Naive thymus-derived CD8-positive, alpha-beta T cell (primary cell): ENCODE data around the gene SPRED3. TPM values are rescaled to one million over a fixed set of nuclear protein-coding genes. Genes with fewer than 3 reads are reported as not detected.
A peak's percentile ranks its signal among the peaks of the same experiment; 100 is the strongest.

Source experiments
- ATAC-seq, 2 donors: fragments of 150-1000 bp; cut with Tn5 transposase in 1 of 2; sonication (Bioruptor Pico), chemical (Tn5 transposase) in 1 of 2; 1 replicate in 1 of 2; 2 replicates in 1 of 2; pipeline ENCODE4 v1.10.0; 2021; ENCODE audit warnings: mild to moderate bottlenecking in 2 of 2, moderate library complexity in 2 of 2
- POLR2A ChIA-PET: fragments of 350-600 bp; sonication (Branson Sonifier 250); formaldehyde crosslinking; loops from one replicate; lab custom pipeline; 2021; ENCODE audit warnings: antibody characterized with exemption; lab: Charles Lee
- DNase-seq, 10 donors: peaks; one replicate each; pipeline versions ENCODE4 v3.0.0 to v3.0.0-alpha.2; 2020 to 2022
- H3K27ac Mint-ChIP-seq, 10 donors: one replicate each; pipeline ENCODE4 v1.8.0; 2020 to 2022; ENCODE audit warnings: mild to moderate bottlenecking in 10 of 10, mixed read lengths in 10 of 10, moderate library complexity in 4 of 10, inconsistent platforms in 1 of 10
- H3K27me3 Mint-ChIP-seq, 5 donors: one replicate each; pipeline ENCODE4 v1.8.0; 2021 to 2022; ENCODE audit warnings: mixed read lengths in 5 of 5
- H3K36me3 Mint-ChIP-seq, 3 donors: one replicate each; pipeline ENCODE4 v1.8.0; 2020 to 2022; ENCODE audit warnings: mixed read lengths in 3 of 3, mild to moderate bottlenecking in 2 of 3, inconsistent platforms in 1 of 3
- H3K4me1 Mint-ChIP-seq, 4 donors: one replicate each; pipeline ENCODE4 v1.8.0; 2021 to 2022; ENCODE audit warnings: mixed read lengths in 4 of 4
- H3K4me3 Mint-ChIP-seq, 10 donors: one replicate each; pipeline ENCODE4 v1.8.0; 2020 to 2022; ENCODE audit warnings: mild to moderate bottlenecking in 10 of 10, mixed read lengths in 10 of 10, moderate library complexity in 6 of 10, inconsistent platforms in 1 of 10
- H3K9me3 Mint-ChIP-seq, 9 donors: one replicate each; pipeline ENCODE4 v1.8.0; 2020 to 2022; ENCODE audit warnings: mixed read lengths in 9 of 9, mild to moderate bottlenecking in 3 of 9, inconsistent platforms in 1 of 9, moderate library complexity in 1 of 9
- polyA plus RNA-seq, 3 donors: library from polyadenylated mRNA; unstranded; fragments of 300-500 nt; fragmentation: Illumina TruSeq; gene quantifications; one replicate each; pipeline ENCODE4 v1.2.3, GENCODE V29; 2021
- total RNA-seq, 8 experiments: library from RNA in 2 of 8; stranded (reverse) in 2 of 8; gene quantifications; one replicate each; pipeline ENCODE4 v1.2.3 and lab custom pipeline; 2021 to 2026

SPRED3 gene
- total and polyA plus RNA-seq, 5 experiments from 2014 or later, result 0.02 to 2.6 (median 0.97) TPM; not detected in 1

GRCh38 chr19:38374332-38375097 is 14.0 kb upstream of the SPRED3 start, which contains the start of gene PSMD8:
TSS of gene PSMD8 (plus strand) at chr19:38374571. CDS start at chr19:38374602, 31 bp downstream.
- DNase-seq (peak; percentile 91 to 99 (median 98)), ATAC-seq (peak; percentile 95 to 96)
- H3K9me3 Mint-ChIP-seq, result no peaks in the 10 kb centered on the region
- H3K27me3 Mint-ChIP-seq, result peaks cover 0 to 13% (median 8%) of the 10 kb centered on the region in 5 donors
- POLR2A ChIA-PET, result interaction anchor here (0.5 to 5.2 kb wide), 24 partner anchors 10 to 1157 kb away, joined by 3 to 56 read pairs (median 4); partner anchors contain the start of genes ACTN4, CATSPERG, EIF3K and FAM98C
- peak within 1 kb of the TSS; percentile 93 to 100 (median 98) for H3K27ac Mint-ChIP-seq
- H3K4me1 Mint-ChIP-seq, result peaks cover 21 to 35% (median 31%) of the 10 kb centered on the region in 4 donors
- peak within 1 kb of the TSS; percentile 94 to 100 (median 99) for H3K4me3 Mint-ChIP-seq
- peaks cover 0 to 39% (median 14%) of the 10 kb centered on the region in 3 donors for H3K36me3 Mint-ChIP-seq

- POLR2A ChIA-PET, result interaction anchor here (0.6 to 5.2 kb wide), 16 partner anchors 10 to 474 kb away, joined by 3 to 56 read pairs (median 4); partner anchors contain the start of genes ACTN4, CATSPERG, EIF3K and FAM98C
- DNase-seq (no peak), ATAC-seq (no peak)
- H3K36me3 Mint-ChIP-seq, result peaks cover 0 to 43% (median 17%) of the 10 kb centered on the region in 3 donors
- peaks cover 21 to 36% (median 32%) of the 10 kb centered on the region in 4 donors for H3K4me1 Mint-ChIP-seq
- peaks cover 0 to 10% (median 7%) of the 10 kb centered on the region in 5 donors for H3K27me3 Mint-ChIP-seq
- peak overlapping the region; percentile 93 to 100 (median 98) for H3K27ac Mint-ChIP-seq
- peak overlapping the region; percentile 94 to 100 (median 99) for H3K4me3 Mint-ChIP-seq
- H3K9me3 Mint-ChIP-seq, result no peaks in the 10 kb centered on the region
These were observed 13.4 kb upstream of the SPRED3 start for GRCh38 chr19:38375098-38375493.

DNA sequence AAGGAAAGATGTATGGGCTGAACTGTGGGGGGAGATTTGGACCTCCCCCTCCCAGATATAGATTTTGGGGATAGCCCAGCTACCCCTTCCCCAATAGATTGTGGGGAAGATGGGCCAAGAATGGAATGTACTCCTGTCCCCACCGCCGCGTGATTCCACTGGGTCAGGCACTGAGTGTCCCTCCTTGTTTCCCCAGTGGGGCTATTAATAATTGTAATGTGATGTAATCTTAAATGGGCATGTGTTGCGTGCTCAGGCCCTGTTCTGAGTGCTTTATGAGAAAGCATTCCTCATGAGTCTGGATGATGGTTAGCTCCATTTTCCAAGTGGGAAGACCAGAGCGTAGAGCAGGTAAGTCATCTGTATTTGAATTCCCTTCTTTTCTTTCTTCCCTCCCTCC is 12.7 kb upstream of the SPRED3 start:
- no peak for DNase-seq
- Mint-ChIP-seq H3K9me3 (no peaks in the 10 kb centered on the region), H3K4me3 (peak overlapping the region; percentile 94 to 100 (median 99)), H3K27me3 (peaks cover 0 to 6% (median 2%) of the 10 kb centered on the region in 5 donors), H3K4me1 (peaks cover 21 to 37% (median 33%) of the 10 kb centered on the region in 4 donors), H3K27ac (peak overlapping the region in 6 of 10 donors; percentile 95 to 100 (median 98)), H3K36me3 (peaks cover 0 to 50% (median 22%) of the 10 kb centered on the region in 3 donors)
- POLR2A ChIA-PET, result interaction anchor here (0.6 to 5.2 kb wide), 9 partner anchors 14 to 1060 kb away, joined by 3 to 56 read pairs (median 4); partner anchors contain the start of genes CATSPERG, FAM98C, GGN and RPS16
- no peak for ATAC-seq

GRCh38 chr19:38376576-38376975 is 11.9 kb upstream of the SPRED3 start:
- peak overlapping the region; percentile 49 to 99 (median 84) for H3K4me3 Mint-ChIP-seq
- no peaks in the 10 kb centered on the region for H3K9me3 Mint-ChIP-seq
- H3K4me1 Mint-ChIP-seq, result peaks cover 21 to 37% (median 33%) of the 10 kb centered on the region in 4 donors
- no peak for DNase-seq
- H3K27me3 Mint-ChIP-seq, result peaks cover 0 to 5% (median 1%) of the 10 kb centered on the region in 5 donors
- ATAC-seq, result no peak
- POLR2A ChIA-PET, result interaction anchor here (0.5 to 5.2 kb wide), 6 partner anchors 13 to 1059 kb away, joined by 3 to 48 read pairs (median 18); partner anchors contain the start of genes FAM98C, GGN, RPS16 and SIPA1L3
- H3K36me3 Mint-ChIP-seq, result peaks cover 0 to 58% (median 30%) of the 10 kb centered on the region in 3 donors
- peak overlapping the region in 3 of 10 donors; percentile 52 to 82 (median 63) for H3K27ac Mint-ChIP-seq

- H3K27ac Mint-ChIP-seq, result peak overlapping the region in 1 of 10 donors; percentile 82
- ATAC-seq (no peak), DNase-seq (no peak)
- POLR2A ChIA-PET, result interaction anchor here (3.7 to 5.2 kb wide), 3 partner anchors 13 to 26 kb away, joined by 34 to 48 read pairs (median 38); partner anchors contain the start of genes FAM98C, GGN and SPRED3
- peak overlapping the region in 9 of 10 donors; percentile 14 to 99 (median 88) for H3K4me3 Mint-ChIP-seq
- peaks cover 0 to 6% (median 0%) of the 10 kb centered on the region in 5 donors for H3K27me3 Mint-ChIP-seq
- peaks cover 0 to 63% (median 34%) of the 10 kb centered on the region in 3 donors for H3K36me3 Mint-ChIP-seq
- no peaks in the 10 kb centered on the region for H3K9me3 Mint-ChIP-seq
- peaks cover 21 to 37% (median 33%) of the 10 kb centered on the region in 4 donors for H3K4me1 Mint-ChIP-seq
These were observed 11.4 kb upstream of the SPRED3 start for GRCh38 chr19:38377052-38377451.

DNA sequence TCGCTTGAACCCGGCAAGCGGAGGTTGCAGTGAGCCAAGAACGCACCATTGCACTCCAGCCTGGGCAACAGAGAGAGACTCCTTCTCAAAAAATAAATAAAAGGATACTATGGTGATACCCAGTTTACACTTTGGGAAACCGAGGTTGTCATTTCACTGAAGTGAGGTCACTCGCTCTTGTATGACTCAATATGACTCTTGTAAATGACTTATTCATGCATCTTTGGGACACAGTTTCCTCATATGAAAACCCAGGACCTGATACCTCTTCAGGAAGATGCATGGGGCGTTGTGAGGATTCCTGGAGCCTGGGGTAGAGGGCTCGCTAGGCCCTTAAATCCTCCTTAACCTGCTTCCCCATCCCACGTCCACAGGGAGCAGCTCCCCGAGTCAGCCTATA is 9.6 kb upstream of the SPRED3 start:
- Mint-ChIP-seq H3K4me1 (peaks cover 21 to 37% (median 33%) of the 10 kb centered on the region in 4 donors), H3K36me3 (peaks cover 0 to 81% (median 51%) of the 10 kb centered on the region in 3 donors), H3K4me3 (no peak overlapping the region), H3K9me3 (no peaks in the 10 kb centered on the region), H3K27ac (no peak overlapping the region), H3K27me3 (peaks cover 0 to 20% (median 7%) of the 10 kb centered on the region in 5 donors)
- DNase-seq, result no peak
- POLR2A ChIA-PET, result no interaction called here
- no peak for ATAC-seq

GRCh38 chr19:38381138-38381537 is 7.4 kb upstream of the SPRED3 start:
- peaks cover 0 to 37% (median 16%) of the 10 kb centered on the region in 5 donors for H3K27me3 Mint-ChIP-seq
- H3K4me1 Mint-ChIP-seq, result peaks cover 7 to 22% (median 15%) of the 10 kb centered on the region in 4 donors
- no peak overlapping the region for H3K4me3 Mint-ChIP-seq
- H3K27ac Mint-ChIP-seq, result no peak overlapping the region
- no peak for DNase-seq
- POLR2A ChIA-PET, result no interaction called here
- no peaks in the 10 kb centered on the region for H3K9me3 Mint-ChIP-seq
- peaks cover 0 to 88% (median 57%) of the 10 kb centered on the region in 3 donors for H3K36me3 Mint-ChIP-seq
- ATAC-seq, result no peak

DNA sequence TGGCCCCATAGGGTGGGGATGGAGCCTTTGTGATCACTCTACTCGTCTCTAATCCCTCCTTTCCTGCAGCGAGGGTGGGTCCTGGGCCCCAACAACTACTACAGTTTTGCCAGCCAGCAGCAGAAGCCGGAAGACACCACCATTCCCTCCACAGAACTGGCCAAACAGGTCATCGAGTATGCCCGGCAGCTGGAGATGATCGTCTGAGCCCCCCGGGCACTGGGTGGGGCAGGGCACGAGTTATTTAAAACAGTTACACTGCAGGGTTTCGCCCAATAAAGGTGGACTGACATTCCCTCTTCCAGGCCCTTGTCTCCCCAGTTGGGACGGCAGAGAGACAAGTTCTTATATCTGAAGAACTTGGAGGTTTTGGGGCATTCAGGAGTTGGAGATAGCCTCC is 5.3 kb upstream of the SPRED3 start:
- H3K27ac Mint-ChIP-seq, result no peak overlapping the region

GRCh38 chr19:38383743-38384142 is 4.8 kb upstream of the SPRED3 start:
- Mint-ChIP-seq H3K4me1 (peaks cover 11 to 28% (median 17%) of the 10 kb centered on the region in 4 donors), H3K27ac (no peak overlapping the region), H3K27me3 (peaks cover 5 to 48% (median 25%) of the 10 kb centered on the region in 5 donors), H3K36me3 (peaks cover 0 to 76% (median 54%) of the 10 kb centered on the region in 3 donors), H3K9me3 (no peaks in the 10 kb centered on the region), H3K4me3 (no peak overlapping the region)
- POLR2A ChIA-PET, result interaction anchor here (0.9 to 1.7 kb wide), 3 partner anchors 9 to 38 kb away, joined by 3 to 4 read pairs (median 4); partner anchors contain the start of gene PSMD8
- DNase-seq (no peak), ATAC-seq (no peak)

More for the DNA sequence above, 5.3 kb upstream of the SPRED3 start:
- H3K4me1 Mint-ChIP-seq, result peaks cover 10 to 25% (median 16%) of the 10 kb centered on the region in 4 donors
- POLR2A ChIA-PET, result interaction anchor here (1.0 kb wide), 1 partner anchor 37 kb away, joined by 3 read pairs; no protein-coding TSS in a partner anchor
- H3K4me3 Mint-ChIP-seq, result no peak overlapping the region
- H3K36me3 Mint-ChIP-seq, result peaks cover 0 to 82% (median 55%) of the 10 kb centered on the region in 3 donors
- H3K9me3 Mint-ChIP-seq, result no peaks in the 10 kb centered on the region
- DNase-seq (no peak), ATAC-seq (no peak)
- peaks cover 5 to 47% (median 24%) of the 10 kb centered on the region in 5 donors for H3K27me3 Mint-ChIP-seq

- POLR2A ChIA-PET, result interaction anchor here (0.9 to 1.7 kb wide), 3 partner anchors 10 to 19 kb away, joined by 3 to 4 read pairs (median 4); partner anchors contain the start of genes FAM98C and PSMD8
- H3K9me3 Mint-ChIP-seq, result no peaks in the 10 kb centered on the region
- peak overlapping the region in 3 of 10 donors; percentile 15 to 57 (median 22) for H3K4me3 Mint-ChIP-seq
- H3K27ac Mint-ChIP-seq, result peak overlapping the region in 2 of 10 donors; percentile 62 to 78
- H3K4me1 Mint-ChIP-seq, result peaks cover 10 to 24% (median 19%) of the 10 kb centered on the region in 4 donors
- H3K36me3 Mint-ChIP-seq, result peaks cover 0 to 69% (median 47%) of the 10 kb centered on the region in 3 donors
- ATAC-seq (no peak), DNase-seq (no peak)
- peaks cover 7 to 49% (median 23%) of the 10 kb centered on the region in 5 donors for H3K27me3 Mint-ChIP-seq
These were observed 4.1 kb upstream of the SPRED3 start for GRCh38 chr19:38384209-38385027.
